A673 (cell line): ENCODE results near the gene EFHD2.

ENCODE experiments used
- CTCF ChIP-seq: fragments of 300-800, 200-600 bp; sonication (generic); conservative IDR thresholded peaks from 2 replicates; pipeline ENCODE4 v1.5.1; 2017; ENCODE audit warnings: low read depth, mild to moderate bottlenecking, antibody characterized with exemption, low read length, moderate library complexity, mixed read lengths
- EZH2 ChIP-seq: fragments of 200-600 bp; sonication (generic); IDR thresholded peaks from 2 replicates; pipeline ENCODE4 v1.6.1; 2017; ENCODE audit warnings: borderline replicate concordance, low read depth, mild to moderate bottlenecking, mixed read lengths, antibody characterized with exemption, low read length; ENCODE audit not compliant: poor library complexity, severe bottlenecking

GRCh38 chr1:15425958-15426357 lies 16.3 kb downstream of the EFHD2 start:
- no peak for TF ChIP-seq CTCF
- no peak for TF ChIP-seq EZH2
